HepG2 (cell line): ENCODE data around the gene FN1. TPM values are rescaled to one million over a fixed set of nuclear protein-coding genes. Genes with fewer than 3 reads are reported as not detected.

Experiments
- CENPBD1 ChIP-seq: sonication (generic); formaldehyde crosslinking; IDR thresholded peaks from 2 replicates; pipeline ENCODE4 v1.8.0; 2022; ENCODE audit warnings: missing genetic modification reagents, low read depth, mild to moderate bottlenecking, borderline replicate concordance
- GMEB2 ChIP-seq: IDR thresholded peaks from 2 replicates; pipeline ENCODE4 v1.6.1; 2016; ENCODE audit warnings: missing biosample characterization, missing genetic modification reagents, low read depth
- KLF13 ChIP-seq: sonication (generic); formaldehyde crosslinking; IDR thresholded peaks from 2 replicates; pipeline ENCODE4 v1.4.0; 2020; ENCODE audit warnings: mild to moderate bottlenecking, missing genetic modification reagents
- KMT2A ChIP-seq: sonication (generic); formaldehyde crosslinking; IDR thresholded peaks from 2 replicates; pipeline ENCODE4 v1.4.0; 2020; ENCODE audit warnings: missing genetic modification reagents
- NCOA5 ChIP-seq: sonication (generic); formaldehyde crosslinking; IDR thresholded peaks from 2 replicates; pipeline ENCODE4 v1.4.0; 2020; ENCODE audit warnings: missing genetic modification reagents
- PHF21A ChIP-seq: sonication (generic); formaldehyde crosslinking; IDR thresholded peaks from 2 replicates; pipeline ENCODE4 v1.5.0; 2020; ENCODE audit warnings: mild to moderate bottlenecking, missing genetic modification reagents
- PITX1 ChIP-seq: sonication (generic); formaldehyde crosslinking; IDR thresholded peaks from 2 replicates; pipeline ENCODE4 v1.5.1; 2020; ENCODE audit warnings: mild to moderate bottlenecking, missing genetic modification reagents
- RFXAP ChIP-seq: sonication (generic); formaldehyde crosslinking; IDR thresholded peaks from 2 replicates; pipeline ENCODE4 v1.4.0; 2020; ENCODE audit warnings: missing genetic modification reagents, borderline replicate concordance
- ZBTB40 ChIP-seq, 2 experiments: fragments of 450-650 bp in 1 of 2; sonication (generic) in 1 of 2; formaldehyde crosslinking in 1 of 2; IDR thresholded peaks; 2 replicates each; pipeline versions ENCODE4 v1.6.1 to v1.8.0; 2016 to 2022; ENCODE audit warnings: antibody characterized with exemption in 1 of 2, mild to moderate bottlenecking in 1 of 2, missing genetic modification reagents in 1 of 2
- ZNF160 ChIP-seq: sonication (generic); formaldehyde crosslinking; IDR thresholded peaks from 2 replicates; pipeline ENCODE4 v1.8.0; 2022; ENCODE audit warnings: mild to moderate bottlenecking, inconsistent platforms, missing genetic modification reagents
- ZNF17 ChIP-seq: sonication (generic); formaldehyde crosslinking; IDR thresholded peaks from 2 replicates; pipeline ENCODE4 v1.5.0; 2020; ENCODE audit warnings: mild to moderate bottlenecking, missing genetic modification reagents
- ZNF343 ChIP-seq: sonication (generic); formaldehyde crosslinking; IDR thresholded peaks from 2 replicates; pipeline ENCODE4 v1.4.0; 2020; ENCODE audit warnings: mild to moderate bottlenecking, missing genetic modification reagents
- ZNF556 ChIP-seq: sonication (generic); formaldehyde crosslinking; IDR thresholded peaks from 2 replicates; pipeline ENCODE4 v1.4.0; 2020; ENCODE audit warnings: mild to moderate bottlenecking, missing genetic modification reagents, borderline replicate concordance
- ZNF784 ChIP-seq: sonication (generic); formaldehyde crosslinking; IDR thresholded peaks from 2 replicates; pipeline ENCODE4 v1.5.1; 2020; ENCODE audit warnings: missing genetic modification reagents, mild to moderate bottlenecking, borderline replicate concordance
- polyA plus RNA-seq, 8 experiments: library from polyadenylated mRNA; depleted of rRNA in 3 of 8; stranded (reverse) in 7 of 8; unstranded in 1 of 8; fragments of >200 nt; fragmentation: Illumina TruSeq in 4 of 8; extraction: Trizol in 4 of 8; gene quantifications; 2 replicates each; pipeline versions ENCODE4 v1.2.1 to v1.2.3, GENCODE V29; 2011 to 2016; ENCODE audit warnings: low read depth in 4 of 8, missing spikeins in 1 of 8, mixed read lengths in 1 of 8; ENCODE audit not compliant: insufficient read depth in 1 of 8
- total RNA-seq, 5 experiments: library from RNA; depleted of rRNA; stranded (reverse); fragments of >200 nt; fragmentation: Illumina TruSeq; extraction: Trizol; gene quantifications; 2 replicates each; pipeline ENCODE4 v1.2.3, GENCODE V29; 2016; ENCODE audit warnings: low read depth in 1 of 5

FN1 gene
- total and polyA plus RNA-seq, 2 of the 13 experiments (the other 11 are each of a cell fraction or from before 2014, with no cell fraction given) = 1,847 to 6,471 TPM

- TF ChIP-seq PITX1 (CRISPR knock-in tag) = no peak
- TF ChIP-seq KMT2A = no peak
- TF ChIP-seq KLF13 (CRISPR knock-in tag) = no peak
- TF ChIP-seq ZNF160 = 0 out of 2 replicates have a peak, but pooled peaks have one; percentile 36
- 0 out of 2 replicates have a peak, but pooled peaks have one; percentile 19 for TF ChIP-seq RFXAP (CRISPR knock-in tag)
- TF ChIP-seq ZNF784 = 0 out of 2 replicates have a peak, but pooled peaks have one; percentile 29
- TF ChIP-seq ZNF556 (CRISPR knock-in tag) = no peak
- TF ChIP-seq CENPBD1 (CRISPR knock-in tag) = no peak
- 0 out of 2 replicates have a peak, but pooled peaks have one; percentile 32 for TF ChIP-seq ZNF343
- no peak for TF ChIP-seq ZNF17
- TF ChIP-seq PHF21A (CRISPR knock-in tag) = no peak
- 0 out of 2 replicates have a peak, but pooled peaks have one; percentile 27 for TF ChIP-seq NCOA5 (CRISPR knock-in tag)
- no peak for TF ChIP-seq ZBTB40 (IDR thresholded peaks at IDR 0.05)
- 0 out of 2 replicates have a peak, but pooled peaks have one; percentile 58 for TF ChIP-seq ZBTB40 (CRISPR knock-in tag; IDR thresholded peaks at IDR 0.05)
- TF ChIP-seq GMEB2 = no peak
Observed at GRCh38 chr2:215409331-215410127, 26.3 kb downstream of the FN1 start (continued).
